Measurements from ENCODE around the gene IRF9. TPM values are rescaled to one million over a fixed set of nuclear protein-coding genes. Genes with fewer than 3 reads are reported as not detected.
"Not testable (repeated sequence)": the region's sequence is repeated elsewhere in the genome, so short reads cannot be mapped to it uniquely, and the experiment has no call there.

IRF9 gene
- total RNA-seq, 1 experiment from 2014 or later = 26.4 TPM

GRCh38 chr14:24194186-24194872 lies 33.3 kb downstream of the IRF9 start:
- DNase-seq = no peak
- peak overlapping the region; percentile 82 for H3K4me3 ChIP-seq
- no peaks in the 10 kb centered on the region for H3K9me3 ChIP-seq
- peaks cover 3% of the 10 kb centered on the region for H3K36me3 ChIP-seq
- H3K27me3 ChIP-seq = no peaks in the 10 kb centered on the region

DNA sequence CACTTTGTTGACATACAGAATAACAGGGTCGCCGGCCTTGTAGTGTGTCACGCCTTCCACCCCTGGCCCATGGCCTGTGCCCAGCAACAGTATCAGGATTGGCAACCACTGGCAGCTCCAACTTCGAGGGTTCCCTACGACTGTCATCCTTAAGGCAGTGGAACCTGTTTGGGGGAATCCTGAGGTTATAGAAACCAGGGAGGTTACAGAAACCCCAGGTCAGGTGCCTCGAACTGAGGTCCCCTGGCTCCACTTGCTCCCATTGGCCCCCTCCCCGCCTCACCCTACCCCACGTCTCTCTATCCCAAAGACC lies 33.8 kb downstream of the IRF9 start:
- no peak for DNase-seq
- Histone ChIP-seq H3K9me3 (no peaks in the 10 kb centered on the region), H3K27me3 (no peaks in the 10 kb centered on the region), H3K36me3 (peaks cover 3% of the 10 kb centered on the region), H3K4me3 (peak overlapping the region; percentile 82)

GRCh38 chr14:24195186-24196070 lies 34.4 kb downstream of the IRF9 start, which contains the start of gene TM9SF1:
TSS of gene TM9SF1 (minus strand) at chr14:24195441. CDS start at chr14:24195019, 422 bp downstream.
- Histone ChIP-seq H3K36me3 (peaks cover 3% of the 10 kb centered on the region; the same call in 1 of the 2 replicates), H3K27me3 (no peaks in the 10 kb centered on the region), H3K9me3 (no peaks in the 10 kb centered on the region), H3K4me3 (peak within 1 kb of the TSS; percentile 82)
- DNase-seq = peak; percentile 83

DNA sequence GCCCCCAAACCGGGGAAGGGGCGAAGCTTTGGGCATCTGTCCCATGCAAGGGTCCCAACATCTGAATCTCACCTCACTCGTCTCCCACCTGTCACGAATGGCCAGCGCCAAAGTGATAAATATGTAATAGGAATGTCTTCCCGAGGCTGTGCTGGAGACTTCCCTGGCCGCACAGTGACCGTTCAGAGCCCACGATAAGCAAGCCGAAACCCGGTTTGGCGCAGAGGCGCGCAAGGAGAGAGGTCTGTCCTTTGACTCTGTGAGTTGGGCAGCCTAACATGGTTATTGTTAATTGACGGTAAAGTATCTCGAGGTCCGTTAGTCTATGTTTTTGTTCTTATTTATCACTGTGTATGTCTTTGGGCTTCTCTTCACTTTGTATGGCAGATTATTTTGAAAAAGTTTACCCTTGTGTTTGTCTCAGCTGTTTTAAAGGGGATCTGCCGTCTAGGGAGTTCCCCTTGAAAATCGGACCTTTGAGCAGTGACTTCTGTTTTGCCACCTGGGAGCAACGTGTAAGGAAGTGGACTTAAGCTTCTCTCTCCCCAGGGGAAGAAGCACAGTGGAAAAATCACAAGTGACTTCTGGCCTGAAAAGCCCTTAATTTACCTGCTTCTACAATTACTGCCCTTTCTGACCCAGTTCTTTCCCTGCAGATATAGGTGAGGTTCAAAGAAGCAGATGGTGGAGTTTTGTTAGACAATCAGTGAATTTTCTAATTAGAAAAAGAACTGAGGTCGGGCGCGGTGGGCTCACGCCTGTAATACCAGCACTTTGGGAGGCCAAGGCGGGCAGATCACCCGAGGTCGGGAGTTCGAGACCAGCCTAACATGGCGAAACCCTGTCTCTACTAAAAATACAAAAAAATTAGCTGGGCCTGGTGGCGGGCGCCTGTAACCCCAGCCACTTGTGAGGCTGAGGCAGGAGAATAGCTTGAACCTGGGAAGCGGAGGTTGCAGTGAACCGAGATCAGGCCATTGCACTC lies 35.3 kb downstream of the IRF9 start:
- Histone ChIP-seq H3K4me3 (peak overlapping the region; percentile 82), H3K27me3 (no peaks in the 10 kb centered on the region), H3K36me3 (peaks cover 6% of the 10 kb centered on the region; the same call in 1 of the 2 replicates), H3K9me3 (no peaks in the 10 kb centered on the region)
- no peak for DNase-seq

DNA sequence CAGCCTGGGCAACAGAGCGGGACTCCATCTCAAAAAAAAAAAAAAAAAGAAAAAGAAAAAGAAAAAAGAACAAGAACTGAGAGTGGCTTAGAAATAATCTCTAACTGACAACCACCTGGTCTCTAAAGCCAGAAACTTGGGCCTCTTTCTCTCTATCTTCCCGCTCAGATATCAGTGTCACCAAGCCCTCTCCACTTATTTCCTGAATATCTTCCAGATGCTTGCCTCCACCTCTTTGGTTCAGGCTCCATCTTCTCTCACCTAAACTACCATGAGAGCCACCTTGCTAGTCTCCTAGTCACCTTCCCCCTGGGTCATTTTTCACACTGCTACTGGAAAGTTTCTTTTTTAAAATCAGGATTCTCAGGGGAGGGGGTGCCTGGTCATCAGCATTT lies 36.0 kb downstream of the IRF9 start:
- no peak for DNase-seq
- Histone ChIP-seq H3K27me3 (no peaks in the 10 kb centered on the region), H3K36me3 (peaks cover 10% of the 10 kb centered on the region), H3K9me3 (no peaks in the 10 kb centered on the region; the same call in 1 of the 2 replicates), H3K4me3 (no peak overlapping the region)

DNA sequence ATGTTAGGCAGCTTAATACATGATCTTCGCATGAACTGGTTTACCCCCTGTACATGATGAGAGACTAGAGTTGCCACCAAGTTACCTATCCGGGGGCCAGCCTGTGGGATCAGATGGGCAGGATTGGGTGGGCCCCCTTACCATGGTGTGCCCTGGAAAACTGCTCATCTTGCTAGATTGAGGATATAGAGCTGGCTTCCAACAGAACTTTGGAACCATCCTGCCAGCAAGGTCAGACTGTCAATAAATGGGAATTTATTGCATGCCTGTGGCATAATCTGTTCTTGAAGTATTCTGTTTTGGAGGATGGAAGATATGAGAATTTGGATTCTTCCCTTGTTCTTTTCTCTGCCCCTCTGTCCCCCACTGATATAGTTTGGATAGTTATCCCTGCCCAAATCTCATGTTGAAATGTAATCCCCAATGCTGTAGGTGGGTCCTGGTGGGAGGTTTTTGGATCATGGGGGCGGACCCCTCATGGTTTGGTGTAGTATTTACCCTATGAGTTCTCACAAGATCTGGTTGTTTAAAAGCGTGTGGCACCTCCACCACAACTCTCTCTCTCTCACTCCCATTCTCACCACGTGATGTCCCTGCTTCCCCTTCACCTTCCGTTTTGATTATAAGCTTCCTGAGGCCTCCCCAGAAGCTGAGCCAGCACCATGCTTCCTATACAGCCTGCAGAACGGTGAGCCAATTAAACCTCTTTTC lies 37.9 kb downstream of the IRF9 start:
- no peaks in the 10 kb centered on the region for H3K27me3 ChIP-seq

GRCh38 chr14:24202538-24202937 lies 41.5 kb downstream of the IRF9 start:
- H3K4me3 ChIP-seq, H3K27me3 ChIP-seq, DNase-seq, H3K9me3 ChIP-seq: not testable (repeated sequence)
- peaks cover 14% of the 10 kb centered on the region for H3K36me3 ChIP-seq

More for the DNA sequence above, 37.9 kb downstream of the IRF9 start:
- DNase-seq = no peak
- Histone ChIP-seq H3K9me3 (no peaks in the 10 kb centered on the region; the same call in 1 of the 2 replicates), H3K36me3 (peaks cover 16% of the 10 kb centered on the region), H3K4me3 (no peak overlapping the region)

- DNase-seq, H3K9me3 ChIP-seq, H3K27me3 ChIP-seq, H3K4me3 ChIP-seq: not testable (repeated sequence)
- H3K36me3 ChIP-seq = peaks cover 16% of the 10 kb centered on the region
Observed at GRCh38 chr14:24203249-24203886, 42.3 kb downstream of the IRF9 start.

- Histone ChIP-seq H3K9me3 (no peaks in the 10 kb centered on the region; the same call in 1 of the 2 replicates), H3K36me3 (peaks cover 16% of the 10 kb centered on the region), H3K4me3 (no peak overlapping the region), H3K27me3 (no peaks in the 10 kb centered on the region)
- DNase-seq = no peak
Observed at GRCh38 chr14:24204163-24205146, 43.4 kb downstream of the IRF9 start.

DNA sequence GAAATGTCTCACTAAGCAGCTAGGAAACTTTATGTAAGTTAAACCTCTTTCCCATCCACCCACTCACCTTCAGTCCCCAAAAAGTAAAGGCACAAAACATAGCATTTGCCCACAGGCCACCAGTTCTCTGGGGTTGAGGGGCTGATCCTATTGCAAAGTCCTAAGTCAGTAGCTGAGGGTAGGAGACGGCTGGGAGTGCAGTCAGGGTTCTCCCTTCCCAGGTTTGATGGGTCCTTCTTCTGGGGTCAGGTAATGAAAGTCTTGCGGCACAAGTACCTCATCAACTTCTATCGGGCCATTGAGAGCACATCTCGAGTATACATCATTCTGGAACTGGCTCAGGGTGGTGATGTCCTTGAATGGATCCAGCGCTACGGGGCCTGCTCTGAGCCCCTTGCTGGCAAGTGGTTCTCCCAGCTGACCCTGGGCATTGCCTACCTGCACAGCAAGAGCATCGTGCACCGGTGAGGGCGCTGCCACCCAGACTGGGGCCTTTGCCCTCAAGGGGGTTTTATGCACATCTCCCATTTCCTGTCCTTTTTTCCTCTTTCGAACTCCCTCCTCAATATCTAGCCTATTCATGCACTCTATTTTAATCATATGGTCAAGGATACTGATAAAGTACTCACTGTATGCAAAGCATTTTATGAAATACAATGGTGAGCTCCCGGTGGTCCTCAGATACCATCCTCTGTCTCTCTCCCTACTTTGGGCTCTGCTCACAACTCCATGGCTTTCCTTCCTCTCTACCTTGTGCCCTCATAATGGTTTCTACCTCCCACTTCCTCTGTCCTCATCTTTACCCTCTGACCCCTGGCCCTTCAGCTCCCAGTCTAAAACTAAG lies 45.4 kb downstream of the IRF9 start:
- no peak for DNase-seq

GRCh38 chr14:24207104-24207551 lies 46.1 kb downstream of the IRF9 start:
- Histone ChIP-seq H3K9me3 (no peaks in the 10 kb centered on the region), H3K27me3 (no peaks in the 10 kb centered on the region), H3K36me3 (peaks cover 11% of the 10 kb centered on the region), H3K4me3 (no peak overlapping the region)
- DNase-seq = no peak

More for the DNA sequence above, 45.4 kb downstream of the IRF9 start:
- Histone ChIP-seq H3K27me3 (no peaks in the 10 kb centered on the region), H3K4me3 (no peak overlapping the region), H3K9me3 (no peaks in the 10 kb centered on the region; the same call in 1 of the 2 replicates), H3K36me3 (peaks cover 14% of the 10 kb centered on the region)

DNA sequence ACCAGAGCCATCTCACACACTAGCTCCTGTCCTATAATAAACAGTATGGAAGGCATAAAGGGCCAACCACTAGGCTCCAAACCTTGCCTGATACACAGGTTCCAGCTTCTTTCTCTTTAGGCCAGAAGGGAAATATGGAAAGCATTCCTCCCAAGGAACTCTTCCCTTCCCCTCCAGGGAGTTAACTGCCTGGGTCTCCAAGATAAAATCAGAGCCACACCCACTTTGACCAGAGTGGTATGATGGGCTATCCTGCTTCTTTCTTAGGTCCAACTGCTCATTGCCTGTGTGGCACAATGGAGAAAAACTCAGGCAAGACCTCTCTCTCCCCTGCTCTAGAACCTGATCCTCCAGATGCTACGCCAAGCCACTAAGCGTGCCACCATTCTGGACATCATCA lies 46.6 kb downstream of the IRF9 start:
- no peak for DNase-seq
- Histone ChIP-seq H3K4me3 (no peak overlapping the region), H3K36me3 (peaks cover 10% of the 10 kb centered on the region; the same call in 1 of the 2 replicates), H3K9me3 (no peaks in the 10 kb centered on the region), H3K27me3 (no peaks in the 10 kb centered on the region)

DNA sequence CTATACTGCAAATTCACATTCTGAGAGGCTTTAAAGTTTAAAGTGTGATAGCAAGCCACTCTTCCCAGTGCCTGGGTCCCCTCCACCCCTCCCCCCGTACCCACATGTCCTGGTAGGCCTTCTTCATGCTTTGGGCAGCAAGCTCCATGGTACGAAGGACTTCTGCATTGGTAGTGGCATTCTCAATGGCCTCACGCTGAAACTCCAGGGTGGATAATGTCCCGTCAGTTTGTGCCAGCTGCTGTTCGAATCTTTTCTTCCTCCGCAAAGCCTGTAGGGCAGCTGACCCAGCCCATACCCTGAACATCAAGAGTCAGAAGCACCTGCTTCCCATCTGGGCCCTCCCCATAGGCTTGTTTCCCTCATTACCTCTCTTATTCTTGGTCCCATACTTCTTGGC lies 50.2 kb downstream of the IRF9 start:
- no peak for DNase-seq
- H3K9me3 ChIP-seq = no peaks in the 10 kb centered on the region
- no peak overlapping the region for H3K4me3 ChIP-seq
- H3K27me3 ChIP-seq = no peaks in the 10 kb centered on the region
- peaks cover 5% of the 10 kb centered on the region; the same call in 1 of the 2 replicates for H3K36me3 ChIP-seq
